ENCODE results near the gene FUBP3.
"Not testable (repeated sequence)": the region's sequence is repeated elsewhere in the genome, so short reads cannot be mapped to it uniquely, and the experiment has no call there.

FUBP3 gene

DNA sequence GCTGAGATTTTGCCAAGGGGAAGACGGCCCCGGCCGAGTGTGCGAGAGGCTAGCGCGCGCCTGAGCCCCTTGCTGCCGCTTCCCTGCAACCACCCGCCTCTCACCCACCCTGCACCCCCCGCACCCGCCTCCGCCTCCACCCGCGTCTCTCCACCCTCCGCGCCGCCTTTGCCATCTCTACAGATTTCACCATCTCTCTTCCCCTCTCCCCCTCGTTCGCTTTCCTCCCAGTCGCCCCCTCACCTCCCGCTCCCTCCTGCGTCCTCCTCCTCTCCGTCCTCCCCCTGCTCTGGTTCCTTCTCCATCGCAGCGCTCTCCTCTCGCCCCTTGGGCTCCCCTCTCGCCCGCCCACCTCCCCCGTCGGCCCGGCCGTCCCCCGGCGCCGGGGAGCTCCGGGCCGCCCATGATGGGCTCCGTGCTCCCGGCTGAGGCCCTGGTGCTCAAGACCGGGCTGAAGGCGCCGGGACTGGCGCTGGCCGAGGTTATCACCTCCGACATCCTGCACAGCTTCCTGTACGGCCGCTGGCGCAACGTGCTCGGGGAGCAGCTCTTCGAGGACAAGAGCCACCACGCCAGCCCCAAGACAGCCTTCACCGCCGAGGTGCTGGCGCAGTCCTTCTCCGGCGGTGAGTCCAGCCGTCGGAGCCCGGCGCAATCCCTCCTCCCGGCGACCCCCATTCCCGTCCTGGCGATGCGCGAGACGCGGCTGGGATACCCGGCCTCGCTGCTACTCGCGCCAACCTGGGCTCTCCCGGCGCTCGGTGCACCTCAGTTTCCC is 85.1 kb downstream of the FUBP3 start, which contains the start of gene PRDM12:
Gene PRDM12 (plus strand): TSS at position 344 of the 778 bp plus-strand sequence. CDS start 60 bp downstream, at position 404.
- no peak for FAIRE-seq

DNA sequence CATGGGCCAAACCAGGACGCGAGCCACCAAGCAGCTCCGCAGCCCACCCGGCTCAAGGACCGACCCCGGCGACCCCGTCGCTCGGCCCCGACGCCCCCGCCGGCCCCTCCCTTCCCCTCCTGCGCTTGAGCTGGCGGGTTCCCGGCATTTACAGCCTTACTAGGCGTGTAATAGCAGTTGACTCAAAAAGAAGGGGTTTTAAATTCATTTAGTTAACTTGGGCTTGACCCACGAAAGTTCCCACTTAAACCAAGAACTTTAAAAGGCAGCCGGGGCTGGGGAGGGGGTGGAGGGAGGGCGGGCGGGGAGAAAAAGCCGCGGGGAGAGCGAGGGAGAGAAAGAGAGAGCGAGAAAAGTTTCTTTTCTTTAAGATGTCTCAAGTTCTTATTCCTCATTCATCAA is 85.7 kb downstream of the FUBP3 start:
- FAIRE-seq: no peak

DNA sequence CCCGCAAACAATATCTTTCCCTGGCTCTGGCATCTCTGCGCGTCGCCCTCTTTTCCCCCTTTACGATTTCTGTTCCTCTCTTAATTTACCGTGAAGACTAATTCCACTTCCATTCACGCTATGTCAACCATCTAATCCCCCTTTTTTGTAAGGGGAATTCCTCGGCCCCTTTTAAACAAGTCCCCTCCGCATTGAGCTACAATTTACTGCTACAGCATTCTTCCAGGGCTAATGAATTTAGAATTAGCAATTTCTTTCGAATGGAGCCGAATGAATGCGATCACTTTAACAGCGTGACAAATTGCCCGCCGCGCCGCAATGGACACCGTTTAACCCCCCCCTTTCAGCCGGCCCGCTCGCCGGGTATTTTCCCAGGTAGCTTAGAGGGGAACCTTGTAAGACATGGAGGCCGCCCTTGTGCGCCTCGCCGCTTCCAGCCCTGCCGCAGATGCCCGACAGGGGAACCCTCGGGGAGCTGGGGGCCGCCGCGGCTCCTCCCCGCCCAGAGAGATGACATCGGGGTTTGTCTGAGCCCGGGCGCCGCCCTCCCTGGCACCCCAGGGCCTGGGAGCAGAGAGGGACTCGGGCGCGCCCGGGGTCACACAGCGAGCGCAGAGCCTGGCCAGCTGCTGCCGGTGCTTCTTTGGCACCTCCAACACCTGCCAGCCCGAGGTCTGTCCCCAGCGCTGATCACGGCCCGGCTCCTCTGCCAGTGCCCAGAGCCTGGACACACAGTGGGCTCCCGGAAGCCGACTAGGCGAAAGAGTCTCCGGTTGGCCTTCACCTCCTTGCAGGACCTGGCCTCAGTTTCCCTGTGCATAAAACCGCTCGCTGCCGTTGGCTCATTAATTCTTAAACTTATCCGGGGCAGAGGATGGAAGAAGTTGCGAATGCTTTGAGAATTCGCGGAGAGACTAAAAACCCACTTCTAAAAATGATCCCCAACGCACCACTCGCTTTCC is 86.3 kb downstream of the FUBP3 start:
- FAIRE-seq: no peak

DNA sequence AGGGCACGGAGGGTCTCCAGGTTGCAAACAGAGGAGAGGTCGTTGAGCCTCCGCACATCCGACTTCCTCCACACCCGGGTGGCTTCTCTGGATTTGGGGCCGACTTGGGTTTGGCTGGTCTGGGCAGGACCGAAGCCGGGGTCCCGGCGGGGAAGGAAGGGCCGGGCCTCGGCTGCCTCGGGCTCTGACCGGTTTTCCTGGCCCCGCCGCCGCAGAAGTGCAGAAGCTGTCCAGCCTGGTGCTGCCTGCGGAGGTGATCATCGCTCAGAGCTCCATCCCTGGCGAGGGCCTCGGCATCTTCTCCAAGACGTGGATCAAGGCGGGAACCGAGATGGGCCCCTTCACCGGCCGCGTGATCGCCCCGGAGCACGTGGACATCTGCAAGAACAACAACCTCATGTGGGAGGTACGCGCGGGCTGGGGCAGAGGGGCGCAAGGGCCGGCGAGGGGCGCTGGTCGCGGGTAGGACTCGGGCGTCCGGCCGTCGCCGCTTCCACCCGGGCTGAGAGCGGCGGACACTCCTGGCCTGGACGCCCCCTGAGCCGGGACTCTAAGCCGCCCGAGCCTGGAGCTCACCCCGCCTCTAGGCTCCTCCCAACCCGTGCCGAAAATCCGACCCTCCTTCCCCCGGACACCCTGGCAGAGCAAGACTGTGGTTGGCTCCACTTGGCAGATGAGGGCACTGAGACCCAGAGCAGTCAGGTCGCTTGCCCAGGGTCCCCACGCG is 87.2 kb downstream of the FUBP3 start:
- FAIRE-seq: no peak

DNA sequence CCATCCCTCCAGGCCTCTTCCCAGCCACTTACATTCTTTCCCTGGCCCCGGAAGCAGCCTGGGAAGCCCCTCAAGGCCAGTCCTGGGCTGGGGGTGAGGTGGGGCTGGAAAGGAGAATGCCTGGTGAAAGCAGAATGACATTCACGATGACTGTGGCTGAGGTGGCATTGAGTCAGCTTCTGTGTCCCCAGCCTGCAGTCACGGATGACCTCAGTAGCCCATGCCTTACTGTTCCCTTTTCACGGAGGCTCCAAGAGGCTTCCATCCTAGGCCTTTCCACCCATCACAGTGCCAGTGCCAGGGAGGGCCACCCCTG is 87.7 kb downstream of the FUBP3 start:
- FAIRE-seq: no peak

DNA sequence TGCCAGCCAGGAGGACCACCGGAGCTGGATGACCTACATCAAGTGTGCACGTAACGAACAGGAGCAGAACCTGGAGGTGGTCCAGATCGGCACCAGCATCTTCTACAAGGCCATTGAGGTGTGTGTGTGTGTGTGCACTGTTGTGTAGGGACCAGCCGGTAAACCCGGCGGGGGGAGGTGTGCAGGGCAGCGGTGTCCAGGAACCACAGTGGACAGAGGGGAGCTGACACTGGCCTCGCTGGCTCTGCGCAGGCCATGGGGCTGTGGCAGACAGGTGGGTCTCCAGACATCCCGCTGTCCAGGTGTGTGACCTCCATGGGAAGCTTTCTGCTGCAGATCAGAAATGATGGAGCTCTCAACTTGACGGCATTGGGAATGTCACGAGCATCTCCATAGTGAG is 88.8 kb downstream of the FUBP3 start:
- no peak for FAIRE-seq

DNA sequence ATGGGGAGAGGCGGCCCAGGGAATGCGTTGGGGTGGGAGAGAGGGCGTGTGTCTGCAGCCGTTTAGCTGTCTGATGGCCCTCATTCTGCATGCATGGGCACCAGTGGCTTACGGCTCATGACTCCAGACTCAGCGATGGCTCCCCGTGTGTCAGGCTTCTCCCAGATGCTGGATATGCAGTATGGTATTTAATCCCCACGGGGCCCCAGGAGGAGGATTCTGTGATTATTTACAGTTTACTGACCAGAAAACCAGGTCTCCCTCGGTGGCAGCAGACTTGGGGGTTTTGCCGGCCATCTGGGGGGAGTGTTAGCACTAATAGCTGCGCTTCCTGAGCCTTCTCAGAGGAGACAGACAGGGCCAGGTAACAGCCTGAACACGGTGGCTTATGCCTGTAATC is 89.3 kb downstream of the FUBP3 start:
- no peak for FAIRE-seq

DNA sequence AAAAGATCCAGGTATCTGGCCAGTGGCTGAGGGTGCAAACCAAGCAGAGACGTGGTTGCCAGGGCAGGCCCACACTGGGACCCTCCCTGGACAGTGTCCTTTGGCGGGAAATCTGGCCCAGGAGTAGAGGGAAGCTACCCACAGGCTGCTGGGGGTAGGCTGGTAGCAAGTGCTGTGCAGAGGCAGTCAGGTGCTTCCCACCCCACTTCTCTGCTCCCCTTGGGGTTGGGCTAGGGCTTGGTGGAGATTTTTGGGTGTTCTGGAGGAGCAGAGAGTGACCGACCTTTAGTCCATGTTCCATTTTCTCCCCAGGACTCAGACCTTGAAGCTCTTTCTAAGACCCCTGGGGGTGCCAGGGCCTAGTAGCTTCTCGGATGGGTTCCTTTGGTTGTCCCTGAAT is 90.6 kb downstream of the FUBP3 start:
- FAIRE-seq: no peak

DNA sequence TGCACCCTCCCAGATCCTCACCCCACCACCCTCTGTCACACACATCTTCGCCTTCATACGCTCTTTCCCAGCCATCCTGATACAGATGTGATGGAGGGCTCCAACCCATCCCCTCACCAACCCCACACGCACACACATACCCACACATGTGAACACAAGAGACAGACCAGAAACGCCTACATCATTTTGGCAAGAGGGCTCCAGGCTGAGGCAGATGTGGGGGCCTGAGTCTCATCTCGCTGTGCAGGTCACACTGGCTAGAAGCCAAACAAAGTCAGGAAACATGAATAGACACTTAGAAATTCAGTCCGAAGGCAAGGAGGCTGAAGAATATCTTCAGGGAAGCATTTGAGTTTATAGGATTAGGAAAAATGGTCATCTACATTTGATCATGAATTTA is 91.3 kb downstream of the FUBP3 start:
- FAIRE-seq: no peak

DNA sequence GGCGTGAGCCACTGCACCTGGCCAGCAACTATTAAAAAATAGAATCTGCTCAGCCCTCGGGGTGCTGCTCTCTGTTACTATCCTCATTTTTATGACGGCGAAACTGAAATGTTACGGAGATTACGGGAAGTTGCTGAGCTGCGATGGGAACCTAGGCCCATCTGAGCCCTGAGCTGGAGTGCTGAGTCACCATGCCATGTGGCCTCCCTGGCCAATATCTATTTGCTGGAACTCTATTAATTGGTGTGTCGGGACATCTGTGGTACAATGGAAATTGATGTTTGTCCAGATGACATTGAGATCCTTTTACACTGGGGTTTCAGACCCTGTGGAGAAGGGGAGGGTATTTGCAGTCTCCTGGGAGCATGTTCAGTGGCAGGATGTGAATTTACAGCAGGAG is 93.1 kb downstream of the FUBP3 start:
- no peak for FAIRE-seq

DNA sequence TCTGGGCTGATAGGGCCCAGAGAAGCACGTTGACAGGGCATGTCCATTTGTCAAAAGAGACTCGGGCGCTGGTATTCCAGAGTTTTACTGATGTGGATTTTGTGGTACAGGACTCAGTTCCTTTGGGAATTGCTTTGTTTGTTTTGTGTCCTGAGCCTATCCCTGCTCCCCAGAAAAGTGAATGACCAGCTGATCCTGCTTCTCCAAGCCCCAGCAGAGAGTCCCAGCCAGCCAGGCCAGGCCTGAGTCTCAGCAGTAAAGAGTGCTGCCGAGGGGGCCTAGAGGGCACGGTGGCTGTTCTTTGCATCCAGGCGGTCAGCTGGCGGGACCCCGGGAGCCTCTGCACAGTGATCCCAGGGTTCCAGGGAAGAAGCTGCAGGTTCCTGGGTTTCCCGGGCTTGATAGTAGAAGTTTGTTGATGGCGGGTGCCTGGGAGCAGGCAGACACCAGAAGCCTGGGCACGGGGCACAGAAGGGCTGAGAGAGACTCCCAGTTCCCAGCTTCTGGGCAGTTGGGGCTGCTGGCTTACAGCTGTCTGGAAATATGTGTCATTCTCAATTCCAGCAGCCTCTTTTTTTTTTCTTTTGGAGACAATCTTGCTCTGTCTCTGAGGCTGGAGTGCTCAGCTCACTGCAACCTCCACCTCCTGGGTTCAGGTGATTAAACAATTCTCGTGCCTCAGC is 93.7 kb downstream of the FUBP3 start:
- no peak for FAIRE-seq

DNA sequence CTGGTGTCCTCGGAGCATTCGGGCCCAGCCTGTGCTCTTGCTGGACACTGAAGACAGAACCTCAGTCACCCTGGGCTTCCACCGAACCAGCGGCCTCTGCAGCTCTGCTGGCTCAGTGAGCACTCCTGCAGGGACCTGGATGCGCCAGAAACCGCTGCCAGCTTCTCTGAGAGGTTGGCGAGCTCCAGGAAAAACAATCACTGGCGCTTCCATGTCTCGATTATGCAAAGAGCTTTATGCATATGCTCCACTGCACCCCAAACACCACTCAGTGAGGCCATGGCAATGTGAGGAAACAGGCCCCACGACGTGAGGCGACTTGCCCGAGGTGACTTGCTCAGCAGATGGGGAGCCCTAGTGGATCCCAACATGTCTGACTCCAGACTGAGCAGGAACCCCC is 96.0 kb downstream of the FUBP3 start:
- no peak for FAIRE-seq

DNA sequence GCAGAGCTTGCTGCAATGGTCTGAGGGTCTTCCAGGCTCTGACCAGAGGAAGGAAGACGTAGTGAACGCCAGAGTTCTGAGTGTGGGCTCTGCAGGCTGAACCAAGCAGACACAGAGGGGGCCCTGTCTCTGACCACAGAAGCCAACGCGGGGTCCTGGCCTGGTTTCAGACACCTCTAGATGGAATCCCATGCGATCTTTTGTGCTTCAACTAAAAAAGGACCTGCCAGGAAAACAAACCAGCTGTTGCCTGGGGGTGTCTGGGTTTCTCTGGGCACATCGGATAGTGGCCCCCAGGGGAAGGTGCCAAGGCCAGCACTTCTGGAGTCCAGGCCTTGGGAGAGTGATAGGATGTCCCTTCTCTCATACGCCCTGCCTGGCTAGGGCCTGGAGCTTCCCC is 97.9 kb downstream of the FUBP3 start:
- FAIRE-seq: no peak

DNA sequence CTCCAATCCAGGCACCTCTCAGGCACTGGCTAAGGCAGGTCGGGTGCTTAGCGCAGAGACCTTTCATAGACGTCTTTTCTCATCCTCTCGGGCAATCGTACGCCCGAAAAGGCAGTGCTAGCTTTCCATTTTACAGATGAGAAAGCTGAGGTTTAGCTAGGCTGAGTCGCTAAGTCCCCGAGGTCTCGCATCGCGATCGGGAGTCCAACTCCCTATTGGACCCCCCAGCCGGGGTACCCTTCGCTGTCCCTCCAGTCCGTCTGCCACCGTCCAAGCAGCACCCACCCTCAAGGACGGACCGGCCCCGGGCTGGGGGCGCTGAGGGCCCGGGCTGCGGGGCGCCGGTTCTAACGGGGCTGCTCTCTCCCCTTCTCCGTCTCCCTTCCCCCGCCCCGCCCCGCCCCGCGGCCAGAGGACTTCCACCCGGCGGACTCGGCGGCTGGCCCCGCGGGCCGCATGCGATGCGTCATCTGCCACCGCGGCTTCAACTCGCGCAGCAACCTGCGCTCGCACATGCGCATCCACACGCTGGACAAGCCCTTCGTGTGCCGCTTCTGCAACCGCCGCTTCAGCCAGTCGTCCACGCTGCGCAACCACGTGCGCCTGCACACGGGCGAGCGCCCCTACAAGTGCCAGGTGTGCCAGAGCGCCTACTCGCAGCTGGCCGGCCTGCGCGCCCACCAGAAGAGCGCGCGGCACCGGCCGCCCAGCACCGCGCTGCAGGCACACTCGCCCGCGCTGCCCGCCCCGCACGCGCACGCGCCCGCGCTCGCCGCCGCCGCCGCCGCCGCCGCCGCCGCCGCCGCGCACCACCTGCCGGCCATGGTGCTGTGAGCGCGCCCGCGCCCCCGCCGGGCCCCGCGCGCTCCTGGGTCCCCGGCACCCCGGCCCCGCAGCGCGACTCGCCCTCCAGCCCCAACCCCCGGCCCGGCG is 101.7 kb downstream of the FUBP3 start:
- FAIRE-seq: no peak

DNA sequence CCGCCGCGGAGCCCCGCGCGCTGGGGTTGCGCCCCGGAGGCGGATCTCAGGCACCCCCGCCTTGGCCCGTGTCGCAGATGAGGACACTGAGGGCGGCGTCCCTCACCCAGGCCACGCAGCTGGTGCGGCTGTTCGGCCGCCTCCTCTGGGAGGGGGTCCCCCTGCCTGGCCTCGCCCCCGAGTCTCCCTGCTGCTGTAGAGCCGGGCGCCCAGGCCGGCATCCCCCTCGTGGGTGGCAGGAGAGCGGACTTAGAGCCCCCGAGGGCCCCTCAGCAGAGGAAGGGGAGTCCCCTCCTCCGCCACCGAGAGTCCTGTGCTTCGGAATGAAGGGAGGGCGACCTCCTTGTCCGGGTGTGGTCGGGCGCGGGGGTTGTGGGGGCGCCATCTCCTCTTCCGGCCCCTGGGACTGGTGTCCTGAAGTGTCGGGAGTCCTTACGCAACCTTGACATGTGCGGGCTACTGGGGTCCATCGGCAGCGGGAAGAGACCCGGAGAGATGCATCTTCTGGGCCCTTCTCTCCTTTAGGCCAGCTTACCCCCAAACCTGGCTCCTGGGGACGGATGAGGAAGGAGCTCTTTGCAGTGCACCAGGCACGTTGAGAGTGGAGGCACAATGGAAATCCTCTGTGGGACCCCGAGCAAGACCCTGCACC is 102.5 kb downstream of the FUBP3 start:
- FAIRE-seq: no peak

DNA sequence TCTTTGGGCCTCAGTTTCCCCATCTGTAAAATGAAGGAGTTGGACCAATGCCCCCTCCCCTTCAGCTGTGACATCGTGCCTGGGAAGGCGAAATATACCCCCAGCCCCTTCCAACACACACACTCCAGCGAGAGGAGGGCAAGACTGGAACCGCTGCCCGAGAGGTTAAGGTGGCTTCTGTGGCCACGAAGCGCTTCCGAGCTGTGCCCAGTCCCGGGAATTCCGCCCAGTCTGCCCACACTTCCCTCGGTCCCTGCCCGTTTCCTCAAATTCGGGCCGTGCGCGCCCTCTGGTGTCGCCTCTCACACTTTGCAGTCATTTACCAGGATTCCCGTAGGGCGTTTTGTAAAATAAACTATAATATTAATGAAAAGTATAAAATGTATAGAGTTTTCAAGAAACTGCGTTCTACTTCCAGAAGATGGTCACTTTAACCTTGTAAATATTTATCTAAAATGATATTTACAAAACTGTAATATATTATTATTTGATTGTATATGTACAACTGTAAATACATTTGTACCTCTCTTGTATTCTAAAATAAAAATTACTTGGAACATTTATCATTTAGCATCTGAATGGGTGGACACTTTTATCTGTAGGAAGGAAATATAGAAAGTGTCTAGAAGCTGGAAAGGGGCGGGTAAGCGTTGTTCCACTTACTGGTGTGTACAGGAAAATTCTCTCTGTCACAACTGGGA is 103.2 kb downstream of the FUBP3 start:
- peak; percentile 92 for FAIRE-seq

DNA sequence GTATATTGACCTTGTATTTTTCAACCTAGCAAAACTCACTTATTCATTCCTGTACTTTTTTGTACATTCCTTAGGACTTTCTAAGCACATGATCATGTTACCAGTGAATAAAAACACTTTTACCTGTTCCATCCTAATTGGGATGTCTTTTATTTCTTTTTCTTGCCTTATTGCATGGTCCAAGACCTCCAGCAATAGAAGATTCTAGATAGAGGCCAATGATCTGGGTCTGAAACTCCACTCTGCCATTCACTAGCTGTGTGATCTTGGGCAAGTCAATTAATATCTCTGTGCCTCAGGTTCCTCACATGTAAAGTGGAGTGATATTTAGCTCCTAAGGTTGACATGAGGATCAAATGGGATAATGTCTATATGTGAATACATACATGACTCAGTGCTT is 105.7 kb downstream of the FUBP3 start:
- no peak for FAIRE-seq

DNA sequence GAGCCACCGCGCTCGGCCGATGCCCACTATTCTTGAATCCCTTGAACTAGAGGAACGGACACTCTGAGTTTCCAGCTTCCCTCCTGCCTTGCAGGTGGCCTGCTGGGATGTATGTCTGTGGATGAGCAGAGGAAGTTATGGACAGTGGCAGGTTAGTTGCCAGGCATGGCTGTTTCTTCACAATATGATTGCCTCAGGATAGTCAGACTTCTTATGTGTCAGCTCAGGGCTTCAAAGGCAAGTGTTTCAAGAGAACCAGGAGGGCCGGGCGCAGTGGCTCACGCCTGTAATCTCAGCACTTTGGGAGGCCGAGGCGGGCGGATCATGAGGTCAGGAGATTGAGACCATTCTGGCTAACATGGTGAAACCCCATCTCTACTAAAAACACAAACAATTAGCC is 106.6 kb downstream of the FUBP3 start:
- FAIRE-seq: not testable (repeated sequence)

DNA sequence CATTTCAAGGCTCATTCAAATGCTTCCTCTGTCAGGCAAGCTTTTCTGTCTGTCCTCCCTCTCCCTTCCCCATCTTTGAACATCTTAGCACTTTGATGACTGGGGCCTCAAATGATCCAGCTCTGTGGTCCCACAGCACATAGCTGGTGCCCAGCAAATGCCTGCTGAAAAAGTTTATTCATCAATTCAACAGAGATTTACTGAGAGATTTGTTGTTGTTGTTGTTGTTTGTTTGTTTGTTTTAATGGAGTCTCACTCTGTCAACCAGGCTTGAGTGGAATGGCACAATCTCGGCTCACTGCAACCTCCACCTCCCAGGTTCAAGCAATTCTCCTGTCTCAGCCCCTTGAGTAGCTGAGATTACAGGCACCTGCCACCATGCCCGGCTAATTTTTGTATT is 108.2 kb downstream of the FUBP3 start:
- no peak for FAIRE-seq
